ENCODE data around the gene FAM168B.

Gene FAM168B

DNA sequence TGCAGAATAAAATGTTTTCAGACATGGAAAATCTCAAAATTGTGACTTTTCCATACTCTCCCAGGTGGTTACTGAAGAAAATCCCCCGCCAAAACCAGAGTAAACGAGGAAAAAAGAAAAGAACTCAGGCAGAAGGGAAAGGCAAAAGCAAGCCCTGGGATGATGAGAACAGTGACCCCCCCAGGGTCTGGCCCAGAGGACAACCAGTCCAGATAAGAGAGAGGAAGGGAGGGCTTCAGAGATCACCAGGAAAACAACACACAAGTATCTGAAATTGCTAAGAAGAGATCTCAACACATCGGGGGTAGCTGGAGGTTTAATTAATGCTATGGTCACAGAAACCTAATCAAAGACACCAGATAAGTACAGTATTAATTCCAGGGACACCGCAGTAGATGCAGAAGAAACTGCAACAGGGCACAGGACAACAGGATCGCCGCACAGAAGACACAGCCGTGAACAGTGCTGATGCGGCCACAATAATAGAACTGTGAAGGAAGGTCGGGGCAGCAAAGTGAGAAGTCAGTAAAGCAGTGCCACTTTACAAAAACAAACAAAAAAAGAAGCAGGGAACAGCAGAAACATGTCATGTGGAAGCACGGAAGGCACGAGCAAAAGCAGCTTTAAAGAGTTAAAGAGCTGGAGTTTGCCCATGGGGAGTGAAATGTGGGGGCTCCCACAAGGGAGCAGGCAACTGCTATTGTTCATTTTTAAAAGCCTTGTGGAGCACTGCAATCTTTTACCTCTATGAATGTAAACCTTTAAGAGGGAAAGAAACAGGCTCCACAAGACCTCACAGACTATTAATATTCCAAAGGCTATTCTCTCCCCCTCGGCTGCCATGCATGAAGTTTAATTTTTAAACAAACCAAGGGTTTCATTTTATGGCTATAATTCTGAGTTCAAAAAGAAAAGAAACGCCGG is 28.4 kb downstream of the FAM168B start:
- H3K4me3 ChIP-seq (ENCODE audit: low read depth, low read length), result no peak overlapping the region
- TF ChIP-seq, protein P1, sequence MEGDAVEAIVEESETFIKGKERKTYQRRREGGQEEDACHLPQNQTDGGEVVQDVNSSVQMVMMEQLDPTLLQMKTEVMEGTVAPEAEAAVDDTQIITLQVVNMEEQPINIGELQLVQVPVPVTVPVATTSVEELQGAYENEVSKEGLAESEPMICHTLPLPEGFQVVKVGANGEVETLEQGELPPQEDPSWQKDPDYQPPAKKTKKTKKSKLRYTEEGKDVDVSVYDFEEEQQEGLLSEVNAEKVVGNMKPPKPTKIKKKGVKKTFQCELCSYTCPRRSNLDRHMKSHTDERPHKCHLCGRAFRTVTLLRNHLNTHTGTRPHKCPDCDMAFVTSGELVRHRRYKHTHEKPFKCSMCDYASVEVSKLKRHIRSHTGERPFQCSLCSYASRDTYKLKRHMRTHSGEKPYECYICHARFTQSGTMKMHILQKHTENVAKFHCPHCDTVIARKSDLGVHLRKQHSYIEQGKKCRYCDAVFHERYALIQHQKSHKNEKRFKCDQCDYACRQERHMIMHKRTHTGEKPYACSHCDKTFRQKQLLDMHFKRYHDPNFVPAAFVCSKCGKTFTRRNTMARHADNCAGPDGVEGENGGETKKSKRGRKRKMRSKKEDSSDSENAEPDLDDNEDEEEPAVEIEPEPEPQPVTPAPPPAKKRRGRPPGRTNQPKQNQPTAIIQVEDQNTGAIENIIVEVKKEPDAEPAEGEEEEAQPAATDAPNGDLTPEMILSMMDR (IDR thresholded peaks at IDR 0.05; ENCODE audit: low read depth, low read length, missing control alignments), result no peak
- no peak for DNase-seq (ENCODE audit: low read depth)

DNA sequence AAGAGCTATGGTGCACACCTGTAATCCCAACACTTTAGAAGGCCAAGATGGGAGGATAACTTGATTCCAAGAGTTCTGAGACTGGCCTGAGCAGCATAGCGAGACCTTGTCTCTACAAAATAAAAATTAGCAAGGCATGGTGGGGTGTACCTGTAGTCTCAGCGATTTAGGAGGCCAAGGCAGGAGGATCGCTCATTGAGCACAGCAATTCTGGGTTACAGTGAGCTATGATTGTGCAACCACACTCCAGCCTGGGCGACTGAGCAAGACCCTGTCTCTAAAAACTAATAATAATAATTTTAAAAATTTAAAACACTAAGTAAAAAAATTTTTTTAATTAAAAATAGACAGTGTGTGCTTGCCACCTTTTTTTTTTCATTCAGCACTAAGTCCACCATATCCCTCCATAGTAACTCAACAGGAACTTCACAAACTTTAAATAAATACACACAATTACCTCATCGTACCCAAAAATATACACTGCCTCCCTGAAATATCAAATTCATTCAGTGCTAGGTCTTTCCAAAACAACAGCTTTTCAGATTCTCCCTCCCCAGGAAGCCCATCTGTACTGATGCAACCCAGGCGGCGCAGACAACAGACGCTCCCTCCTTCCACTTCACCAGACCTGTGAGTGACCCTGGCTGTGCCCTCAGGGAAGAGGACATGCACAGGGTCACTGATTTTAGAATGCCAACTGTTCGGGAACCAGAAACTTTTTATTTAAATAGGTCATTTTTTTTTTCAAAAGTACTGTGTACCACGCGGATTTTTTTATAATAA is 29.6 kb downstream of the FAM168B start:
- TF ChIP-seq, protein P1 (IDR thresholded peaks at IDR 0.05; ENCODE audit: low read depth, low read length, missing control alignments), result no peak
- DNase-seq (ENCODE audit: low read depth), result no peak
- H3K4me3 ChIP-seq (ENCODE audit: low read depth, low read length), result no peak overlapping the region

DNA sequence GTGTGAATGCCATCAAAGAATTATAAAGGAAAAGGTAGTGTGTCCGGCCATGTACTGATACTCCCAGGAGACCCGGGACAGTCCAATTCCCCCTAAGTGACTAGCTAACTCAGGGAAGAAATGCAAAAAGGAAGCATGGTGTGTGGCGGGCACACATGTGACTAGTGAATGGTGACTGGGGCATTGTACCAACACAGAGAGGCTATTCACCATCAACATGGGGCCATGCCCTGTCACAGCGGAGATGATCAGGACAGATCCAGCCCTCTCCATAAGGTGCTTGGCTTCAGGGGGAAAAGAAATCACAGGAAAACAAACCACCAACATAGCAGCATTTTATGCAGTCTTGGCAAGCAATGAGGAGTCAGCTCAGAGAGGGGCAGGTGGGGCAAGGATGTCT is 34.3 kb downstream of the FAM168B start:
- TF ChIP-seq, protein P1 (IDR thresholded peaks at IDR 0.05; ENCODE audit: low read depth, low read length, missing control alignments), result no peak
- no peak for DNase-seq (ENCODE audit: low read depth)
- no peak overlapping the region for H3K4me3 ChIP-seq (ENCODE audit: low read depth, low read length)

DNA sequence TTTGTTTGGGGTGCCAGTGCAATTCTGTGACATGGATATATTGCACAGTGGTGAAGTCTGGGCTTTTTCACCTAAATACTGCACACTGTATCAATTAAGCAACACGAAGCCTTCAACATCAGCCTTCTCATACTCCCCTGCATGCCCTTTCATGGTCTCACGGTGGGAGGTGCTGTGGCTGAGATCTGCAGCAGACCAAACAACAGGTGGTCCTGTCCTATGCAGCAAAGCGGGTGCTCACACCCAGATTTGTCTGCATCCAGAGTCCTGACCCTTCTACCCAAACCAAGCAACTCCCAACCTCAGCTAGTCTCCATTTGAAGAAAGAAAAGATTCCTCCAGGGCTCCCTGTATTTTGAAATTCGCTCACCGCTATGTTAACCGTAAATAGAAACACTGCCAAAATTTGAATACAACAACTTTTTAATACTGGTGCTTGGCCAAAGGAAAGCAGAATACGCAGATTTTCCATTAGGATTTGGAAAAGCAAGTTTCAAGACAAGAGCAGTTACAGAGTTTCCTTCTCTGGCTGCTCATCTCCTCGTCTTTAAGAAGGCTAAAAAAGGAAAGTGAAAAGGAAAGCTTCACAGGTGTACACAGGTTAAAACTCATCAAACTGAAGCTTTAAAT is 34.9 kb downstream of the FAM168B start:
- no peak for DNase-seq (ENCODE audit: low read depth)
- H3K4me3 ChIP-seq (ENCODE audit: low read depth, low read length), result no peak overlapping the region
- TF ChIP-seq, protein P1 (IDR thresholded peaks at IDR 0.05; ENCODE audit: low read depth, low read length, missing control alignments), result no peak

DNA sequence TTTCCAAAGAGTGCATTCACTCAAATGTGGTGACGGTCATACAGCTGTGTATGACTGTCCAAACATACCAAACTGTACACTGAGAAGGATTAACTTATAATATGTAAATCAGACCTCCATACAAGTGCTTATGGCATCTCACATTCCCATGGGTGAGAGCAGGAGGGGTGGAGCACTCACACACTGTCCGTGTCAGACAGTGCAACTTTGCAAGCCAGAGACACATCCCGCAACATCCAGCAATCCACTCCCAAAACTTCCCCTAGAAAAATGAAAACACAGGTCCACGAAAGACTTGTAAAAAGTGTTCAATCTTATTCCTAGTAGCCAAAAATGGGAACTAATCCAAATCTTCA is 36.4 kb downstream of the FAM168B start:
- H3K4me3 ChIP-seq (ENCODE audit: low read depth, low read length), result no peak overlapping the region
- DNase-seq (ENCODE audit: low read depth), result no peak
- TF ChIP-seq, protein P1 (IDR thresholded peaks at IDR 0.05; ENCODE audit: low read depth, low read length, missing control alignments), result no peak

DNA sequence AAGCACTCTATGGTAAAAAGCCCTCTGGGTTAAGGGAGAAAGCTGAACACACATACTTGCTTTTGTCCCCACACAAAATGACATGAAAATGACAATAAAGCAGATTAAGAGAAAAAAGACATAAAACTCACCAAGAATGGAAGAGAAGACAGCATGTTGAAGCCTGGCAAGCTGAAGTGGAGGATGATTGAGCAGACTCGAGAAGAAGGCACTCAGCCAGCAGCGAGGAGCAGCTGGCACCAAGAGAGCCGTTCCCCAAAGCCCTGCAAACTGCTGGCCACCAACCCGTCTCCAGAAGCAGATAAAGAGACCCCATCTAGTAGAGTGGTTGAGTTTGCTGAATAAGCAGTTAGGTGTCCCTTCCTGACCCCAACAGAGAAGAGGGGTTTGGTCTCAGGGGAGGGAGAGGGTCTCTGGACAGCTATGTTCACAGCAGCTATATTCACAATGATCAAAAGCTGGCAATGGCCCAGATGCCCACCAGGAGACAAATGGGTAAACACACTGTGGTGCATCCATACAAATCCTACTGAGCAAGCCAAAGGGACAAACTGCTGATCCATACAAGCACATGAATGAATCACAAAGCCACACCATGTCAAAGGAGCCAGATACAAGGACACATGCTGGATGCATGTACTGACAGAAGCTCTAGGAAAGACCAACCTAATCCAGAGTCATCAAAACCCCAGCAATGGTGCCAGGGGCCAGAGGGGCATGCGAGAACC is 36.9 kb downstream of the FAM168B start:
- TF ChIP-seq, protein P1 (IDR thresholded peaks at IDR 0.05; ENCODE audit: low read depth, low read length, missing control alignments), result no peak
- DNase-seq (ENCODE audit: low read depth), result no peak
- H3K4me3 ChIP-seq (ENCODE audit: low read depth, low read length), result no peak overlapping the region
